NCI-H2107 (cell line): ENCODE data around the gene MORN1.
"Not testable (repeated sequence)": the region's sequence is repeated elsewhere in the genome, so short reads cannot be mapped to it uniquely, and the experiment has no call there.

Source experiments
- DNase-seq: peaks from one replicate; lab custom pipeline; 2025; lab: John Stamatoyannopoulos, UW

Gene MORN1

DNA sequence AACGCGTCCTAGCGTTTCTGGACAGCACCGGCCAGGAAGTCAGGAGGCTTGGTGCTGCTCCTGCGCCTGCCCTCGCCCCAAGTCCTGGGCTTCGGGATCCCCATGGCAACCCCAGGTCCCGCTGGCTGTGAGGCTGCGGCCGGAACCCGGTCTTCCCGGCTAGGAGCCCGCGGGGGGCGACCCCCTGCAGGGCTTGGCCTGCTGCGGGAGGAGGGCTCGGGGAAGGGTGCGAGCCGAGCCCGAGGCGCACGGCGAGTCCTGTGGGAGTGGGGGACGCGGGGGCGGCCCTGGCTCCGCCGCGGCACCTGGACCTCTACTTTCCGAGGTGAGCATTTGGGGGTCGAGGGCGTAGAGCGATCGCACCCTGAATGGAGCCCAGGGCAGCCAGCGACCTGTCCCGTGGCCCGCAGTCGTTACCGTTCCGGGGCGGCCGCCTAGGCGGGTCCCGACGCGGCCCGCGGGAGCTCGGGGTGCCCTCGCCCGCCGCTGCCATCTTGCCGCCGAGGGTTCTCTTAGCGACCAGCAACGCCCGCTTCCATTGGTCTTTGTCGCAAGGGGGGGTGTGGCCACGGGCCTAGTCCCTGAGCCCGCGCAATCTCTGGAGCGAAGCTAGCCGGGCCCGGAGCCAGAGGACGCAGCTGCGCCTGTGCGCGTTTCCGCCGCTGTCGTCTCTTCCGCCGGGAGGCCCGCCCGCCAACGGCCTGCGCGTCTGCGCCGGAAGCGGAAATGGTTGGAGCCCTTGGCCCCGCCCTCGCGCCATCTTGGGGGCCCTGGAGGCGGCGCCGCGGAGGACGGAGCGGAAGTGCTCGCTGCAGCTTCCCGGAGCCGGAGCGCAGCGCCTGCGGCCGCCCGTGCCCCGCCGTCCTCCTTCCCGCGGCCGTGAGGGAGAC, at the start of gene MORN1, which contains the start of gene RER1:
Gene MORN1 (minus strand): TSS at position 514 of the 890 bp plus-strand sequence. CDS start 21 bp downstream, at position 493.
Gene RER1 (plus strand): TSS at position 801 of the 890 bp plus-strand sequence. CDS start 3,950 bp downstream, outside the sequence.
- peak; percentile 47 for DNase-seq

- DNase-seq, result not testable (repeated sequence)
These were observed 49.0 kb upstream of the MORN1 start for GRCh38 chr1:2440346-2440745.

DNA sequence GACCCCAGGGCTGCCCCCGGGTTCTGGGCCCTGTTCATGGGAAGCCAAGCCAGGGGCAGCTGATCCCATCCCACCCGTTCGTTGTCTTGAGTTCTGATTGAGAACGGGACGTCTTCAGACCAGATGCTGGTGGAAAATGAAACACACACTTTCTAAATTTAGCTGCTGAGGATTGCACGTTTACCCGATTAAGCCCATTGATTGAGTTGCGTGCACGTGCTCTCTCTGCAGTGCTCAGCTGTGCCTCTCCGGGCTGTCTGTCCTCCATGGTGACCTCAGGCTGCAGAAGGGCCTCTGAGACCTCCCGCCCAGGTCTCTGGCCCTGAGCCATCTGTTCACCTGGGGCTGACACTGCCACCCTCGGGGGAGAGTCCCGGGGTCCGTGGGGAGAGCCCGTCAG, 48.0 kb upstream of the MORN1 start:
- DNase-seq, result no peak

DNA sequence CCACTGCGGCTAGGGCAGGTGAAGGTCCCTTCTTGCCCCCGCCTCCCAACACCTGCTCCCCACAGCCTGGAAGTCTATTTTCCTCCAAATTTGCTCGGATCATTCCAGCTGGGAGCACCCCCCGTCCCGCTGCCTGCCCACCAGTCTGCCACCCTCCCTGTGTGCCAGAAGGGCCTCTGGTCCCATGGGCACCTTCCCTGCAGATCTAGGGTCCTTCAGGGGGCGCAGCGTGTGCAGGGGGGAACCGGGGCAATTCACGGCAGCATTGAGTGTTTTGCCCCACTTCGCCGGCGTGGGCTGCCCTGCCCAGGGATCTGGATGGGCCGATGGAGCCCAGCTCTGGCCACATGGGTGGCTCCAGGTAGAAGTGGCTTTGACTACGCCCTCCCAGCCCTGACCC, 47.3 kb upstream of the MORN1 start:
- no peak for DNase-seq

GRCh38 chr1:2438038-2438437, 46.7 kb upstream of the MORN1 start:
- DNase-seq, result no peak

GRCh38 chr1:2437617-2438016, 46.3 kb upstream of the MORN1 start:
- DNase-seq, result no peak

DNA sequence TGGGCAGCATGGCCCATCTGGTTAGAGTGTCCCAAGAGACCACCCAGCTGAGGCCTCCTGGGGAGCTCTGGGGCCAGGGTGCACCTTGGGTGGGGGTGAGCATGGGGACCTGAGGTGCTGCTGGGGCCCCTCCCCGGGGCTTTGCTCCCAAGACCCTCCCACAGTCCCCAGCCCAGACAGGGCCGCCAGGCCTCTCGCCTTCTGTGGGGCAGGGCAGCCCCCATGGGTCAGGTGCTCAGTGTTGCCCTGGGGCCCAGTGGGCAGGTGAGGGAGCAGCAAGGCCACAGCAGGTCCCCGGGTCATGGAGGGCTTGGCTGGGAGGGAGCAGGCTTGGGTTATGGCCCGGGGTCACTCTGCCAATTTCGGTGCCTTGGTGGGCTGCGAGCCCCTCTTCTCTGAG, 45.5 kb upstream of the MORN1 start:
- DNase-seq, result no peak

DNA sequence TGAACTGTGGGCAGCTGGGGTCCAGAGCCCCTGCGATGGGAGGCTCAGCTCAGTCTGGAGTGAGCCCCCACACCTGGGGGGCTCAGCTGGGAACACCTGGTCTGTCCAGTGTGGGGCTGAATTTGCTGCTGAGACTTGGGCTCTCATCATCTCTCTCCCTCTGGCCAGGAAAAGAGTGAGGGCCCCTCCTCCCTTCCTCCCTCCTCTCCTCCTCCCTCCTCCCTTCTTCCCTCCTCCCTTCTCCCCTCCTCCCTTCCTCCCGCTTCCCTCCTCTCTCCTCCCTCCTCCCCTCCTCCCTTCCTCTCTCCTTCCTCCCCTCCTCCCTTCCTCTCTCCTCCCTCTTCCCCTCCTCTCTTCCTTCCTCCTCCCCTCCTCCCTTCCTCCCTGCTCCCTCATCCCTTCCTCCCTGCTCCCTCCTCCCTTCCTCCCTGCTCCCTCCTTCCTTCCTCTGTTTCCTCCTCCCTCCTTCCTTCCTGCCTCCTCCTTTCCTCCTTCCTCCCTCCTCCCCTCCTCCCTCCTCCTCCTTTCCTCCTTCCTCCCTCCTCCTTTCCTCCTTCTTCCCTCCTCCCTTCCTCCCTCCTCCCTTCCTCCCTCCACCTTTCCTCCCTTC, 44.5 kb upstream of the MORN1 start:
- no peak for DNase-seq

- DNase-seq, result no peak
These were observed 43.7 kb upstream of the MORN1 start for GRCh38 chr1:2435091-2435490.

GRCh38 chr1:2433936-2434655, 42.7 kb upstream of the MORN1 start:
- DNase-seq, result no peak

- DNase-seq, result no peak
These were observed 41.8 kb upstream of the MORN1 start for GRCh38 chr1:2433196-2433595.

DNA sequence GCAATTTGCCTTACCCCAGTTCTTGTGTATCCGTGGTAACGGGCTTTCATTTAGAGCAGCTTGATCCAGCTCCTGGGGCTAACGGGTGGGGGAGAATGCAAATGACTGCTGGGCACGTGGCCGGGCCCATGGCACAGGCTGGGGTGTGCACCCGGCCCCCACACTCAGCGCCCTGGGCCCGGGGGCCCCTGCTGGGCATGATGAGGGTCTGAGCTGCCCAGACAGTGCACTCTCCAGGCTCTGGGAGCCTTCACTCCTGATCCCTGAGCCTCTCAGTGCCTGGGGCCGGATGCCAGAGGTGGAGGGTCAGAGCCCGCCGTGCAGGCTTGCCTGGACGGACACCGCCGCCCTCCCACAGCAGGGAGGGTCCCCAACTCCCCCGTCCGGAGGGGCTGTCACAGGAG, 41.1 kb upstream of the MORN1 start:
- no peak for DNase-seq

DNA sequence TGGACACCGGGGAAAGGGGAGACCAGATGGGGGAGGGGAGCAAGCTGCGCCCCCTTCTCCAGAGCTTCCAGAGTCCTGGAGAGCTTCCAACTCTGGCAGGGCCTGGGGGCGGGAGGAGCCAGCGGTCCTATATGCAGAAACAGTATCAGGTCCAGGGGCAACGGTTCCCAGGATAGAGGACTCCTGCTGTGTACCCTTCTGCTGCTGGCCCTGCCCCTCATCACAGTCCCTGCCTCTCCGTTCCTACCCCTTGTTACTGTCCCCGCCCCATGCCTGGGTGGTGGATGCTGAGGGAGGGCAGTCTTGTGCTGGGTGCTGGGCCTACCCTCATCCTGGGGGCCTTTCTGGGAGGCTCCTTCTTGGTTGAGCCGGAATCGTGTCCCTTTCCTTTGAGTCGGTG, 40.2 kb upstream of the MORN1 start:
- DNase-seq, result no peak

DNA sequence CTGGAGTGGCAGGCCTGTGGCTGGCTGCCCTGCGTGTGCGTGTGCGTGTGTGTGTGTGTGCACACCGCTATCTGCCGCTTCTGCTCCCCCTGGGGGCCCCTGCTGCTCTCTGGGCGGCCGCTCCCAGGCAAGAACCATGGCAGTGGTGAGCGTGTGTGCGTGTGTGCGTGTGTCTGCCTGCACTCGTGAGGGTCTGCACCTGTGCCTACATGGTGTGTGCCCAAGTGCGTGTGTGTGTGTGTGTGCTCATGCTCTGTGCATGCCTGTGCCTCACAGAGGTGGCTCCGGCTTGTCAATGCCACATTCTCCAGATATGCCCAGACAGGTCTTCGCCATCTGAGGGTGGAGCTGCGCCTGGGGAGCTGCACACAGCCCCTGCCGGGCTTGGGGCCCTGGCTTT, 39.7 kb upstream of the MORN1 start:
- no peak for DNase-seq

GRCh38 chr1:2430592-2430973, 39.2 kb upstream of the MORN1 start:
- no peak for DNase-seq

DNA sequence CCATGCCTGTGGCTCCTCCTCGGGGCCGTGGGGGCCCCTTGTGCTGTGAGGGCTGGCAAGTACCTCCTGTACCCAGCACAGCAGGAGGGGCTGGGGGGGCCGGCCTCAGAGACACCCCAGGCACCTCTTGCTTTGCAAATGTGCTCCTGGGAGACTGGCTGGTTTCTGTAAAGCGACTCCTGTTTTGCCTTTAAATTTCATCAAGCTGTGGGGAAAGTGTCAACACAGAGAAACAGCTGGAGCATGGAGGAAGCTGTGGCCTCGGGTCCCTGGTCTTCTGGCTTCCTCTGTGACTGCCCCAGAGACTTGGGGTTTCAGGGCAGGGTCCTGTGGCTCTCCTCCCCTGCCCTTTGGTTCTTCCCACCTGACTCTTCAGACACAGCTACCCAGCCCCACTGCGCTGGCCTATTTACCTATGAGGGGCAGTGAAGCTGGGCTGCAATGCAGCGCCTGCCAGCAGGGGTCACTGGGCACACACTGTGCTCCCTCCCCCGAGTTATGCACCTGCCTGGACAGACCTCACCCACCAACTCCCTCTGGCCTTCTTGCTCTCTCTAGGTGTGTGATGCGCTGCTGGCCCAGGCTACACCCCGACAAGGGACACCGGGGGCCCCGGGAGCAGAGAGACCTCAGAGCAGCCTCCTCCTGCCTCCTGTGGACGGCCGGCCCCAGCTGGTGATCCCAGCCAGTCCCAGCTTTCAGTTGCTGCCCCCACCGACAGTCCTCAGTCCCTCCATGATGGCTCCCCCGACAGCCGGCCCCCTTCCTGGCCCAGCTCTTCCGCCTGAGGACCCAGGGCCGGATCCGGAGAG, 38.6 kb upstream of the MORN1 start:
- DNase-seq, result no peak

GRCh38 chr1:2428490-2428889, 37.1 kb upstream of the MORN1 start:
- DNase-seq, result no peak

DNA sequence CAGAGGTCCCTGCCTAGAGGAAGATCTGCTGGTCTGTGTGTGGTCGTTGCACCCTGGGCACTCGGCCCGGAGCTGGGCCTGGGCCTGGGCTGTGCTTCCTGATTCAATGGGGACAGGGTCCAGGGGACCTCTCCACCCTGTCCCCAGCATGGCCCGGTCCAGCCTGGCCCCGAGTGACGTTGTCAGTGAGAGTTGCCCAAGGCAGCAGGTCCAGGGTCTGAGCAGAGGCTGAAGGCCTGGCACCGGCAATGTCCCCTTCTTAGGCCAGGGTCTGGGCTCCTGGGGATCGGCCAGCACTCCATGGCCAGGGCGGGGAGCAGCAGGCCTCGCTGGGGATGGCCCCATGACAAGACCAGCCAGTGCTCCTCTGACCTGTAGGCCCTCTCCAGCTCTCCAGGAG, 36.6 kb upstream of the MORN1 start:
- DNase-seq, result no peak

DNA sequence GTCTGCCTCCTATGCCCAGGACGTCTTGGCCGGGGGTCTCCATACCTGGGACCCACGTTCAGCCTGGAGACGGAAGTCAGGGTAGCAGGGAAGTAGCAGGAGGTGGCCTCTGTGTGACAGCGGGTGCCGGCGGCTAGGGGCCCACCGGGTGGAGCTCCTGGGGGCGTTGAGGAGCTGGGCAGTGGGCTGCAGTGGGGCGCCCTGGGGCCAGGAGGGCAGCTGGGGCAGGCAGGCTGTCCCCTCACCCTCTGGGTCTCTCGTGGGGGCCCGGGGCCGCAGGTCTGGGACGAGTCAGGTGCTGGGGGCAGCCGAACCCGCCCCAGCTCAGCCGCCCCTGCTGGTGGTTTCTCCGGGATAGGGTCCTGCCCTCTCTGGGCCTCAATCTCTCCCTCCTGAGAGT, 35.7 kb upstream of the MORN1 start:
- DNase-seq, result no peak

DNA sequence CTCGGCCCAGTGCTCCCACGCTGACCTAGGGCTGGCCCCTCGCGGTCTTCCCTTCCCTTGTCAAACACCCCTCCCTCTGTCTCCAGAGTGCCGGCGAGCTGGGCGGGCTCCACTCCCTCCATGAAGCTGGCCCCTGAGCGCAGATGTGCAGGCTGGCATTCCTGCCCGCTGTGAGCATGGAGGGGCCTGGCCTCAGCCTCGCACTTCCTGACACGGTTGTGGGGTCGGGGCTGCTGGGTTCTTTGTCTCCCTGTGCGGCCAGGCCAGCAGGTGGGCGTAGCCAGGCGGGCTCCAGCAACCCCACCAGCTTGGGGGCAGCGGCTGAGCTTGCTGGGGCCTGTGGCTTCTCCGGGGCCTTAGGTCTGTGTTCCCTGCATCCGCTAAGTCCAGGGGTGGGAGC, 35.2 kb upstream of the MORN1 start:
- DNase-seq, result no peak

DNA sequence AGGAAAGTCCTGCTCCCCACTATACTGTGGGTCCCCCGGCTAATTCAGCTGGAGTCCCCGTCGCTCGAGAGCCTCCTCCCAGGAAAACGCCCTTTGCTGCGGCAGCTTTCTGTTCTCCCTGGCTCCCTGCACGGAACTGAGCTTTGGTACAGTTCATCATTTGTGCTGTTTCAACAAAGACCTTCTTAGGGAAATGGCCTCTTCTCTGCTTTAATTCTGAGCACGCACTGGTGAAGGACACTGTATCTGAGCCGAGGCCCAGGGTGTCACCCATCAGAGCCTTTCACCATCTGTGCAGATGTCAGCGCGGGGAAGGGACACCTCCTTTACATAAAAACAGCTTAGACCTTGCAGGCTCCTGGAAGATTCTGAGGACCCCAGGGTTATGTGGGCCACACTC, 34.5 kb upstream of the MORN1 start:
- no peak for DNase-seq

DNA sequence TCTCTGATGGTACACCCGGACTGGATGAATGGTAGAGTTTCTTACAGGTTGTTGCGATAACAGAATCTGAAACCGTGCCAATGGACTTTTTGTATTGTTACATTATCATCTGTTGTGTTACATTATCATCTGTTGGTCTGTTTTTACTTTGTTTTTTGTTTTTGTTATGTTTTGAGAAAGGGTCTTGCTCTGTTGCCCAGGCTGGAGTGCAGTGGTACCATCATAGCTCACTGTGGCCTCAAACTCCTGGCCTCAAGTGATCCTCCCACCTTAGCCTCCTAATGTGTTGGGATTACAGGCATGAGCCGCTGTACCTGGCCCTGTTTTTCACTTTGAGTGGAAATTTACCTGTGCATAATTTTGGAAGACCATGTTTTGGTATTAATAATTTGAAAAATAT, 31.2 kb upstream of the MORN1 start:
- DNase-seq, result no peak
